SK-N-SH (cell line): ENCODE results near the gene MAP3K8. TPM values are rescaled to one million over a fixed set of nuclear protein-coding genes. Genes with fewer than 3 reads are reported as not detected.

Experiments
- CTCF ChIA-PET: fragments of 300-600, 350-600 bp; formaldehyde crosslinking; extraction: SDS; loops from one replicate; lab custom pipeline; 2021; lab: Yijun Ruan, JAX
- POLR2A ChIA-PET: fragments of 350-600 bp; sonication (Branson Sonifier 250); formaldehyde crosslinking; extraction: SDS; loops from one replicate; lab custom pipeline; 2020; ENCODE audit warnings: antibody characterized with exemption, inconsistent platforms; lab: Yijun Ruan, JAX
- DNase-seq: peaks from one replicate; pipeline ENCODE4 v3.0.0; 2012
- H2AFZ ChIP-seq: fragments of 200-600 bp; sonication (generic); 2 replicates; pipeline ENCODE4 v1.8.1; 2016; ENCODE audit warnings: antibody characterized with exemption, mild to moderate bottlenecking, low read depth
- H3F3A ChIP-seq: fragments of 200-600 bp; sonication (generic); replicated peaks from 2 replicates; pipeline ENCODE3; 2016; ENCODE audit warnings: antibody characterized with exemption, mild to moderate bottlenecking; ENCODE audit not compliant: insufficient read depth
- H3K27ac ChIP-seq, 2 experiments: fragments of 200-500 bp in 1 of 2; fragments of 200-600 bp in 1 of 2; sonication (Bioruptor generic) in 1 of 2; sonication (generic), shearing (Covaris generic) in 1 of 2; 2 replicates each; pipeline versions ENCODE4 v1.5.1 to v1.6.1; 2014 to 2016; ENCODE audit warnings: low read depth in 2 of 2, inconsistent platforms in 1 of 2, low read length in 1 of 2, mild to moderate bottlenecking in 1 of 2, mixed read lengths in 1 of 2
- H3K27me3 ChIP-seq: fragments of 200-600 bp; sonication (generic), shearing (Covaris generic); 2 replicates; pipeline ENCODE4 v1.6.1; 2016; ENCODE audit warnings: mixed run types; ENCODE audit not compliant: insufficient read depth
- H3K36me3 ChIP-seq, 2 experiments: fragments of 200-500 bp in 1 of 2; fragments of 200-600 bp in 1 of 2; sonication (Bioruptor generic) in 1 of 2; sonication (generic) in 1 of 2; replicated peaks in 1 of 2; 2 replicates each; pipeline versions ENCODE3 to v1.5.1; 2014 to 2016; ENCODE audit warnings: low read length in 1 of 2, mild to moderate bottlenecking in 1 of 2; ENCODE audit not compliant: insufficient read depth in 2 of 2, control insufficient read depth in 1 of 2
- H3K4me1 ChIP-seq, 2 experiments: fragments of 200-500 bp in 1 of 2; fragments of 200-600 bp in 1 of 2; sonication (Bioruptor generic) in 1 of 2; sonication (generic), shearing (Covaris generic) in 1 of 2; 2 replicates each; pipeline versions ENCODE4 v1.5.1 to v1.6.1; 2014 to 2016; ENCODE audit warnings: low read depth in 1 of 2, low read length in 1 of 2, mixed run types in 1 of 2; ENCODE audit not compliant: insufficient read depth in 2 of 2, control insufficient read depth in 1 of 2
- H3K4me2 ChIP-seq: fragments of 200-600 bp; sonication (generic), shearing (Covaris generic); 2 replicates; pipeline ENCODE4 v1.6.1; 2017; ENCODE audit warnings: mixed run types
- H3K4me3 ChIP-seq, 2 experiments: fragments of 200-500 bp in 1 of 2; fragments of 200-600 bp in 1 of 2; sonication (Bioruptor generic) in 1 of 2; sonication (generic), shearing (Covaris generic) in 1 of 2; 2 replicates each; pipeline versions ENCODE4 v1.5.1 to v1.8.1; 2014 to 2016; ENCODE audit warnings: low read depth in 2 of 2, inconsistent platforms in 1 of 2, low read length in 1 of 2, mild to moderate bottlenecking in 1 of 2, mixed read lengths in 1 of 2, moderate library complexity in 1 of 2
- H3K79me2 ChIP-seq: fragments of 200-600 bp; sonication (generic); 2 replicates; pipeline ENCODE4 v1.8.1; 2017; ENCODE audit warnings: mild to moderate bottlenecking; ENCODE audit not compliant: insufficient read depth
- H3K9ac ChIP-seq: fragments of 200-600 bp; sonication (generic); 2 replicates; pipeline ENCODE4 v1.6.1; 2017; ENCODE audit warnings: mixed run types
- H3K9me2 ChIP-seq: fragments of 200-600 bp; sonication (generic); 2 replicates; pipeline ENCODE4 v1.6.1; 2017; ENCODE audit warnings: mixed run types
- H3K9me3 ChIP-seq: fragments of 200-600 bp; sonication (generic); 2 replicates; pipeline ENCODE4 v1.6.1; 2017; ENCODE audit warnings: mixed run types, mild to moderate bottlenecking, moderate library complexity
- H4K20me1 ChIP-seq: fragments of 200-600 bp; sonication (generic); 2 replicates; pipeline ENCODE4 v1.6.1; 2017; ENCODE audit warnings: mild to moderate bottlenecking, mixed run types; ENCODE audit not compliant: insufficient read depth
- CHD2 ChIP-seq: fragments of 150-350 bp; IDR thresholded peaks from 2 replicates; pipeline ENCODE4 v1.6.1; 2018; ENCODE audit warnings: low read length; ENCODE audit not compliant: partially characterized antibody
- CTCF ChIP-seq: fragments of 200-600 bp; sonication (generic); IDR thresholded peaks from 2 replicates; pipeline ENCODE4 v1.6.1; 2017; ENCODE audit warnings: antibody characterized with exemption, mild to moderate bottlenecking, moderate library complexity
- EP300 ChIP-seq, 2 experiments: IDR thresholded peaks; 2 replicates each; pipeline versions ENCODE4 v1.4.0 to v1.6.1; 2012; ENCODE audit warnings: borderline replicate concordance in 1 of 2, low read depth in 1 of 2, low read length in 1 of 2
- GABPA ChIP-seq: IDR thresholded peaks from 2 replicates; pipeline ENCODE4 v1.4.0; 2012; ENCODE audit warnings: low read depth, mild to moderate bottlenecking
- RAD21 ChIP-seq: IDR thresholded peaks from 2 replicates; pipeline ENCODE4 v1.6.1; 2012; ENCODE audit warnings: mild to moderate bottlenecking, low read length
- SIN3A ChIP-seq: IDR thresholded peaks from 2 replicates; pipeline ENCODE4 v1.6.1; 2012; ENCODE audit warnings: low read depth, mild to moderate bottlenecking, low read length, moderate library complexity, borderline replicate concordance
- SMC3 ChIP-seq: IDR thresholded peaks from 2 replicates; pipeline ENCODE4 v1.6.1; 2012; ENCODE audit warnings: low read depth, low read length, improper control_type of control experiment
- TCF12 ChIP-seq: IDR thresholded peaks from 2 replicates; pipeline ENCODE4 v1.4.0; 2012
- WGBS: methylation state at CpG from one replicate; pipeline ENCODE4 v1.1.6; 2017; ENCODE audit warnings: low lambda C conversion rate; 5-methylcytosine and 5-hydroxymethylcytosine counted together
- polyA plus RNA-seq, 3 experiments: library from polyadenylated mRNA; depleted of rRNA; stranded (reverse); fragments of >200 nt; gene quantifications; 2 replicates each; pipeline ENCODE4 v1.2.3, GENCODE V29; 2012
- TF ChIP-seq, protein P1 (sequence below): IDR thresholded peaks from 2 replicates; pipeline ENCODE4 v1.4.0; 2012; ENCODE audit warnings: low read depth

The MAP3K8 gene
- polyA plus RNA-seq, 1 of the 3 experiments (the other 2 are of a cell fraction), result 3.7 TPM

DNA sequence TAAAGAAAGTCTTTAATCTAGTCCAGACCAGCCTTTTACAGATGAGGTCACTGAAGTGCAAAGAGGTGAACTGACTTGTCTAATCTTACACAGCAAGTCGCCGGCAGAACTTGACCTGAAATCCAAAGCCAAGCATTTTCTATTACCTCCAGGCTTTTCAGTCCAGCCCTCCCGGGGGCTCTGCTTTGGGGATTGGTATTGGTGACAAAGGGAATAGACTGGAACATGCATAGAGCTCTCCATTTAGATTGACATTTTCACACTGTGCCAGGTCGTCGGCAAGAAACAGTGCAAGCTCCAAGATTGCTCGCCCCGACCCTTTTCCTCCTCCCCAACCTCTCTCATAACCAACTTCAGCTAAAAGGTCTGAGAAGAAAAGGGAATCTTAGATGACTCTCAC, 42.7 kb upstream of the MAP3K8 start:
- ChIA-PET CTCF (interaction anchor here (0.6 to 6.4 kb wide), 8 partner anchors 9 to 395 kb away, joined by 3 to 59 read pairs (median 4); no protein-coding TSS in a partner anchor), POLR2A (no interaction called here)
- Histone ChIP-seq H3F3A (no peaks in the 10 kb centered on the region), H3K79me2 (no peaks in the 10 kb centered on the region), H3K9ac (no peak overlapping the region), H3K4me1 (peaks cover 0 to 3% of the 10 kb centered on the region in 2 experiments; a peak in 1 of 4 replicates), H3K4me2 (no peak overlapping the region), H3K36me3 (no peaks in the 10 kb centered on the region), H4K20me1 (no peaks in the 10 kb centered on the region), H2AFZ (no peak overlapping the region), H3K9me2 (no peaks in the 10 kb centered on the region), H3K27ac (no peak overlapping the region), H3K9me3 (no peaks in the 10 kb centered on the region), H3K27me3 (peaks cover 7% of the 10 kb centered on the region; the same call in 1 of the 2 replicates), H3K4me3 (no peak overlapping the region)
- TF ChIP-seq, protein P1, sequence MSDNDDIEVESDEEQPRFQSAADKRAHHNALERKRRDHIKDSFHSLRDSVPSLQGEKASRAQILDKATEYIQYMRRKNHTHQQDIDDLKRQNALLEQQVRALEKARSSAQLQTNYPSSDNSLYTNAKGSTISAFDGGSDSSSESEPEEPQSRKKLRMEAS, result no peak
- no peak for TF ChIP-seq GABPA
- no peak for TF ChIP-seq EP300 (IDR thresholded peaks at IDR 0.05; ENCODE audit: borderline replicate concordance in 1 of 2, low read depth in 1 of 2, low read length in 1 of 2)
- TF ChIP-seq TCF12, result no peak
- TF ChIP-seq CHD2, result no peak
- WGBS, result 66% methylated on average over 7 of the region's 7 CpGs
- no peak for DNase-seq

GRCh38 chr10:30392564-30392990, 41.4 kb upstream of the MAP3K8 start:
- Histone ChIP-seq H3K9me3 (no peaks in the 10 kb centered on the region), H3K9me2 (no peaks in the 10 kb centered on the region), H3K79me2 (no peaks in the 10 kb centered on the region), H2AFZ (no peak overlapping the region), H3K9ac (no peak overlapping the region), H3K27me3 (peaks cover 7% of the 10 kb centered on the region; the same call in 1 of the 2 replicates), H3K4me3 (peak overlapping the region; percentile 12 to 16; a peak in 2 of 4 replicates), H3K4me2 (0 out of 2 replicates have a peak overlapping the region, but pooled peaks have one; percentile 23), H3K36me3 (no peaks in the 10 kb centered on the region), H4K20me1 (no peaks in the 10 kb centered on the region), H3K4me1 (peaks cover 0 to 9% of the 10 kb centered on the region in 2 experiments; a peak in 1 of 4 replicates), H3K27ac (no peak overlapping the region), H3F3A (no peaks in the 10 kb centered on the region)
- ChIA-PET POLR2A (interaction anchor here (0.8 kb wide), 1 partner anchor 198 kb away, joined by 3 read pairs; no protein-coding TSS in a partner anchor), CTCF (interaction anchor here (0.6 to 6.4 kb wide), 35 partner anchors 8 to 247 kb away, joined by 3 to 59 read pairs (median 4); no protein-coding TSS in a partner anchor)
- 40% methylated on average over 8 of the region's 17 CpGs for WGBS
- TF ChIP-seq RAD21 (peak; percentile 91), SIN3A (no peak), CTCF (peak; percentile 86), SMC3 (peak; percentile 90)
- peak; percentile 89 for DNase-seq
